ENCODE measurements around the gene RIMBP2.

Gene RIMBP2

DNA sequence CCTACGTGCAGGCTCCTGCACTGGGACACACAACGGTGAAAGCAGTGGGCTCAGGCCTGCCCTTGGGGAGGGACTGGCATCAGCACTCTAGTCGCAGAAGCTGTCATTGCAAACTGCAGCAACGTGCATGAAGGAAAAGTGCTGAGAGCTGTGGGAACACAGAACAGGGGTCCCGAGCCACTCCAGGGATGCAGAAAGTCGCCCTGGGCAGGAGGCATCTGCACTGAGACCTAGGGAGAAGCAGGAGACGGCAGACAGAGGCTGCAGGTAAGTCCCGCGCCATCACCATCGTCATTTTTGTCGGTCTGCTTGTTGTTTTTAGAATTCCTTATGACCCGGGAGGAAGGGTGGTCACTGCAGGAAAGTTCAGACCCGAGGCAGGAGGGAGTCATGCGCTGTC, 21.6 kb upstream of the RIMBP2 start:
- DNase-seq (ENCODE audit: low spot score): no peak

GRCh38 chr12:130729344-130729743, 13.2 kb upstream of the RIMBP2 start:
- no peak for DNase-seq (ENCODE audit: low spot score)

GRCh38 chr12:130728158-130729058, 12.3 kb upstream of the RIMBP2 start:
- no peak for DNase-seq (ENCODE audit: low spot score)

DNA sequence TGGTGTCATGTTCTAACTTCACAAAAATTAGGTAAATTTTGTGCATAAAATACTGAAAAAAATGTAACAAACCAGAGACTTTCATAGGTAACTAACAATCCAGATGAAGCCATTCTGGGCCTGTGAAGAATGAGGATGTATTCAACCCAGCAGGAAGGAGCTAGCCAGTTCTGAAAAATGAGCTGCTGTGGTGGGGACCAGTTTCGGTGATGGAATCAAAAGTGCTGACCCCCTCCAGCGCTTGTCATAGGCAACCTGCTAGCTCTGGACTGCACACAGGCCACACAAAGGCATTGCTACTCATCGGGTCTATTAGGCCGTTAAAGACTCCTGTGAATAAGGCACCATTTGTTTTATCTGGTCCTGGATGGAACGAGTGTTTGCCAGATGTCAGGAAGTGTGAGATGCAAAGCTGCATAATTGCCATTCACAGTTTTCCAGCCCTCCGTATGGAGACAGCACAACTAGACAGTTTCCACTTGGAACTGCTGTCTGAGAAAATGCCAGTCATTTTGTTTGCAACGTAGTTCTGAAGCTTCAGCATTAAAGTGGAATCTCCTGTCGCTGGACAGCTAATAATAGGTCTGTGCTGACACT, 3.3 kb upstream of the RIMBP2 start:
- no peak for DNase-seq (ENCODE audit: low spot score)

DNA sequence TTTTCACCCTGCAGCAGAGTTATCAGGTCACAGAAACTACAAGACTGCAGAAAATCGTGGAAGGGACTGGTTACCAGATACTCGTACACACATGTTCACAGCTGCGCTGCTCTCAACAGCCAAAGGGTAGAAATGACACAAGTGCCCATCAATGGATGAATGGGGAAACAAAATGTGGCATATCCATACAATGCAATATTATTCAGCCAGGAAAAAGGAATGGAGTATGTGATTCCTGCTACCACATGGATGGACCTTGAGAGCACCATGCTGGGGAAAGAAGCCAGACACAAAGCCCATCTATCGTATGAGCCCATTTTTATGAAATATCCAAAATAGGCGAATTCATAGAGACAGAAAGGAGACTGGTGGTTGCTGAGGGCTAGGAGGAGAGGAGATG, 1.7 kb upstream of the RIMBP2 start:
- DNase-seq (ENCODE audit: low spot score): no peak

GRCh38 chr12:130716969-130717366, 869 bp upstream of the RIMBP2 start:
- no peak for DNase-seq (ENCODE audit: low spot score)

DNA sequence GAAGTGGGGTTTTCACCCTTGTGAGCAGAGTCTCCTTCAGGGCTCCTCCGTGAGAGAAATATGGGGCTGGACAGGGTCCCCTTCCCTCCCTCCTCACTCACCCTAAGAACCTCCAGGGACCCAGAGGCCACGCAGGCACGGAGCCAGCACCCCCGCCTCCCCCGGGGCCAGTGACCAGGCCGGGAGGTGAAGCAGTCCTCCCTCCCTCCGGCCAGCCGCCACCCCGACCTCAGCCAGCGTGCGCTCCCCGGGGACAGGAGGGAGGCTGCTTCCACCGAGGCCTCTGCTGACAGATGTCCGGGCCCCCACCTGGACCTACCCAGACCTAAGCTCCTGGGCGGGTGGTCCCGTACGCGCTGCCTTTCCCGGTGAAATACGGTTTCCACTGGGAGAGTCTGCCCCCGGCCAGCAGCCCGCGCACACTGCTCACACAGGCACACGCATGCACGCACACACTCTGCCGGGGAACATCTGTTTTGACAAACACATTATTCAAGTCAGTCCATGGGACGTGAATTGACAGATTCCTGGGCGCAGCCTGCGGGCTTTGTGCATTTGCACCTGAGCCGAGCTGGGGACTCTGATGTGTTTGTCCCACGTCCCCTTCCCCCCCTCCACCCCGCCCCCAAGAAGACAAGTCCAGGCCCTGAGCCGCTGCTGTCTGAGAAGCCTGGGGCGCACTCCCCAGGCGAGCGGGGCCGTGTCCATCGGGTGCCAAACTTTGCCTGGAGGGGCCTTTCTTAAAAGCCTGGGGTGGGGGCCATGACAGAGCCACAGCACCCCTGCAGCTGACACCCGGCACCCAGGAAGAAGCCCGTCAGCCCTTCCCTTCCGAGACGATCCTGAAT, 725 bp downstream of the RIMBP2 start:
- DNase-seq (ENCODE audit: low spot score): no peak

DNA sequence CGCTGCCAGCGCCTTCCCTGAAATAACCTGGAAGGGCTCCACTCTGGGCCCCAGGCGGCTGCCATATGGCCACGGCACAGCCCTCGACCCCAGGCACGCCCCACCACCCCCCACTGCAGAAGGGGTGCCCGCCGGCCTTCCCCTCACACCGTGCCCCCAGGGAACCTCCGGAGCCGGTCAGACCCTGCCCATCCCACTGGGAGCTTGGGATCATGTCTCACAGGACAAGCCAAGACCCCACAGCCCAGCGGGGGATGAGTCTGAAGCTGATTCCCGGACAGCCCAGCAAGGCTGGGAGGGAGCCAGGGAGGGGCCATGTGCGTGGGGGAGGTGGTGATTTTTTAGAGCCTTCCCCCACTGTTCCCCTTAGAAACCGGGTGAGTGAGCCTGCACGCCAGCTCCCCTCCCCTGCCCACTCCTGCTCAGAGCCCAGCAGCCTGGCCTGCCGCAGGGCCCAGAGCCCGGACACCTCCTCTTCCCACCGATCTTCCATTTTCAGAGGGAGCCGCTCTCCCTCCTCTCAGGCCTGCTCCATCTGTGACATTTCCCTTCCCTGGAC, 1.4 kb downstream of the RIMBP2 start:
- no peak for DNase-seq (ENCODE audit: low spot score)

DNA sequence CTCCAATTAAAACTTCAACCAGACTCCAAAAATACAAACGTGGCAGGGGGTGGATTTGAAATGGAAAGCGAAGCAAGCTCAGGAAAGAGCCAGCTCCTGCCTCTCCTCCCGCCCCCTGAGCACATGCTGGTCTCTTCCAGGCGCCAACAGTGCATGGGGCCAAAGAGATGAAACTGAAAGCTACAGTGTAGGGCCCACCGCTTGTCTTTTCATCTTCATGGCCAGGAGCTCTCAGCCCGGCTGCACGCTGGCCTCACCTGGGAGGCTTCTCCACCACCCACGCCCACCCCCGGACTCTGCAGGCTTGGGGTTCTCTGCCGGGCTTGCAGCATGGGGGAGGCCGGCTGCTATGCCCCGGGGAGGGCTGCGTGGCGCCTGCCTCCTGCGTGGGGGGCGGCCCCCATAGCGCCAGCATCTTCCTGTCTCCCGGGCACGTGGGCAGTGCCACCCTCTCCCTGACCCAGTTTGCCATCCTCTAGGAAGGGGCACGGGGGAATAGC, 2.0 kb downstream of the RIMBP2 start:
- no peak for DNase-seq (ENCODE audit: low spot score)

GRCh38 chr12:130713581-130713991, 2.5 kb downstream of the RIMBP2 start:
- no peak for DNase-seq (ENCODE audit: low spot score)

- no peak for DNase-seq (ENCODE audit: low spot score)
Measured at GRCh38 chr12:130712346-130713065, 3.6 kb downstream of the RIMBP2 start.

DNA sequence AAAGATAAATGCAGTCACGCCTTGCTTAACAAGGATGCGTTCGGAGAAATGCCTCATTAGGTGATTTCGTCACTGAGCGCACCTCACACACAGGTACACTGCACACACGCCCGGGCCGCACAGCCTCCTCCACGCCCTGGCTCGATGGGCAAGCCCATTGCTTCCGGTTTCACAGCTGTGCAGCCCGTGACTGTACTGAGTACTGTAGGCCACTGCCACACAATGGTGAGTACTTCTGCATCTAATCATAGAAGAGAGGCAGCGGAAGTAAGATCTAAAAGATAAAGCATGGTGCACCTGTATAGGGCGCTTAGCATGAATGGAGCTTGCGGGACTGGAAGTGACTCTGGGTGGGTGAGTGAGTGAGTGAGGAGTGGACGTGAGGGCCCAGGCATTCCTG, 4.3 kb downstream of the RIMBP2 start:
- no peak for DNase-seq (ENCODE audit: low spot score)

GRCh38 chr12:130710733-130711080, 5.4 kb downstream of the RIMBP2 start:
- DNase-seq (ENCODE audit: low spot score): no peak

DNA sequence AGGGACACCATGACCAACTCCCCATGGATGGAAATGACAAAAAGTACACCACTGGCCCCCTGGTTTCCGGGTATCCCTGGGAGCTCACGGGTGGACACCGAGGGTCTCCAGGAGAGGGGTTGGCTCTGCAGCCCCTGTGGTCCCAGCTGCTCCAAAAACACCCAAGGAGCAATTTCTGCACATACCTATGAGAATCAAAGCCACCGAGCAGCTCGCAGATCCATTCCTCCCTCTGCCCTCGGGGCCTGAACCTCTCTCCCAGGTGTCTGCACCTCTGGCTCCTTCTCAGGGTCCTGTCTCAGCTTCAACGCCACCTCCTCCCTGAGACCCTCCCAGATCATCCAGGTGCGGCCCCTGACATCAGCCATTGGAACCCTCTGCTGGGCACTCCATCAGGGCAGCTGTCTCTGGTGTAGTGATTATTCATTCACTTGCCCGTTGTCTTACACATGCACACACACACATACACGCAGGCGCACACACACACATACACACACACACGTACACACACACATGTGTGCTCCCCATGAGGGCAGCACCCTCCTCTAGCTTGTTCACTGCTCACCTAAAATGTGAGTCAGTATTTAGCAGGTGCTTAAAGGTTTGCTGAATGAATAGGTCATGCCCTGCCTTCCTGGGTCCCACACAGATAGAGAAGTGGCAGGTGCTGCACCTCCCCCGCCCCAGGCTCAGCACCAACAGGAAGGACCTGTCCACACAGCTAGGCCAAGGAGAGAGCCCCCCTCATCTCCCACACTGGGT, 5.9 kb downstream of the RIMBP2 start:
- no peak for DNase-seq (ENCODE audit: low spot score)

GRCh38 chr12:130709151-130709970, 6.7 kb downstream of the RIMBP2 start:
- DNase-seq (ENCODE audit: low spot score): no peak

DNA sequence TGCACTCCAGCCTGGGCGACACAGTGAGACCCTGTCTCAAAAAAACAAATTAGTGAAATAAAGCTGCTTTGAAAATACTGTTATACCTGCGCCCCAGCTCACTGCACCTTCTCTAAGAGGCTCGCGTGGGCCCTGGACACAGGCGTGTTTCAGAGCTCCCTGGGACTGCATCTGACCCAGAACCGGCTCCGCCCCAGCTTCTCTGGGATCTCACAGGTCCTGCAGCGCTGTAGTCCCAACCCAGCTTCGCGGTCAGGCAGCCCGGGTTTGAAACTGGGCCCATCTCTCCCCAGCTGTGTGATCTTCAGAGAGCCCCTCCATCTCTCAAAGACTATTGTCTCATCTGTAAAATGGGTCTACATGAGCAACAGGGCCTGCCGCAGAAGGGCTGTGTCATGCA, 7.5 kb downstream of the RIMBP2 start:
- no peak for DNase-seq (ENCODE audit: low spot score)

DNA sequence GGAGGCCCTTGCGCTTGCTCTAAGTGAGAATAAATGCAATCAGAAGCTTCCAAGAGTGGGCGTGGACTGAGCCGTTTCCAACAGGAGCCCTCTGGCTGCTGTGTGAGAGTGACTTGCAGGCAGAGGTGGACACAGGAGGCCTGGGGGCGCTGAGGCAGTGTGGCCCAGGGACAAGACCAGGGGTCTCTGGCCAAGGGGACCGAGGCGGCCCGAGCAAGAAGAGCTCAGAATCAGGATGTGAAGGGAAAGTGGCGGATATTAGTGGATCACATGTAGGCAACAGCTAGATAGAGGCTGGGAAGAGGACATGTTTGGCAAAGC, 8.6 kb downstream of the RIMBP2 start:
- DNase-seq (ENCODE audit: low spot score): no peak

DNA sequence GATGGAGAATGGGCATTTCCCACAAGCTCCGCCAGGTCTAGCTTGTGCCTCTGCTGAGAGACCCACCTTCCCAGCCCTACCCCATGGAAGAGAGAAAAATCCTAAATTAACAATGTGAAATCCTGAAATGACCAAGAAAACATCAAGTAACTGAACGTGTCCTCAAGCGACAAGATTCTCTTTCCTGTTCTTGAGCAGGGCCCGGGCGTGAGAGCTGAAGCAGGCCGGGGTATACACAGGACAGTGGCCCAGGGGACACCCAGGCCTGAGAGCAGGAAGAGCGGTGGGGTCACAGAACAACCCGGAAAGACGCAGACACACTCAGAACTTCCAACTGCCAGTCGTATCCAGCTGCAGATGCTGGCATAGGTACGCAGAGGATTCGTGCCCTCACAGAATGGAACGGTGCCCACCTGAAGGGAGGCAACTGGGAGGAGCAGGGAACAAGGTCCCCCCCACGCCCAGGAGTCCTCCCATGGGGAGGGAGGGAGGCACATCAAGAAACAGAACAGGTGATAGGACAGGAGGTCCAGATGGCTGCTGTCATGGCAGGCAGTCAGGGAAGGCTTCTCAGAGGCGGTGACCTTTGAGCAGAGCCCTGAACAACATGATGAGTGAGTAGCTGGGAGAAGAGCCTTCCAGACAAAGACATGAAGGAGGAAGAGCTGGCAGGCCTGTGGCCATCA, 9.1 kb downstream of the RIMBP2 start:
- no peak for DNase-seq (ENCODE audit: low spot score)

DNA sequence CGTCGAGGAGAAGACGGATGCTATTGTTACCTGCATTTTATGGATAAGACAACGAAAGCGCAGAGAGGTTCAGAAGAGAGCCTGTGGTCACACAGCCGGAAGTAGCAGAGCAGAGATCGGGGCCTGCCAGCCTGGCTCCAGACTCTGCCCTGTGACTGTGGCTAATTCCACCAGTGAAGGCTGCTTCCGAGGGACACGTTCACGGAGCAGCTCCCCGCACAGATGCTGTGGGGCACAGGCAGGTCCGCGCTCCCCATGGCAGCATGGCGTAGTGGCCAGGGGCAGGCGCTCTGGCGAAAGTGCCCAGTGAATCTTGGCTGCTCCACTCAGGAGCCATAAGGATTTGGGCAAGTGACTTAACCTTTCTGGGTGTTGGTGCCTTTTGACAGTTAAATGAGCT, 9.8 kb downstream of the RIMBP2 start:
- no peak for DNase-seq (ENCODE audit: low spot score)
